WTC11 (cell line): ENCODE data around the gene C9orf50. TPM values are rescaled to one million over a fixed set of nuclear protein-coding genes. Genes with fewer than 3 reads are reported as not detected.

ENCODE experiments used
- ATAC-seq: fragments of 200-7000 bp; cut with Tn5 transposase; 2 replicates; pipeline ENCODE4 v1.10.0; 2021; ENCODE audit warnings: mild to moderate bottlenecking, moderate library complexity
- CTCF ChIA-PET: fragments of 300-600 bp; sonication (Branson Sonifier 250); formaldehyde crosslinking; loops from one replicate; lab custom pipeline; 2021; ENCODE audit warnings: antibody characterized with exemption; lab: Charles Lee
- POLR2A ChIA-PET: fragments of 350-600 bp; sonication (Branson Sonifier 250); formaldehyde crosslinking; loops from one replicate; lab custom pipeline; 2021; ENCODE audit warnings: antibody characterized with exemption; lab: Charles Lee
- DNase-seq: peaks from one replicate; pipeline ENCODE4 v3.0.0; 2021; ENCODE audit warnings: low spot score
- H3K27ac Mint-ChIP-seq: 2 replicates; pipeline ENCODE4 v1.8.0; 2021; ENCODE audit warnings: mixed read lengths
- H3K27me3 Mint-ChIP-seq: 2 replicates; pipeline ENCODE4 v1.8.0; 2021; ENCODE audit warnings: low read depth, mild to moderate bottlenecking, moderate library complexity, mixed read lengths
- H3K36me3 Mint-ChIP-seq: 2 replicates; pipeline ENCODE4 v1.8.0; 2021; ENCODE audit warnings: mixed read lengths
- H3K4me1 Mint-ChIP-seq: 2 replicates; pipeline ENCODE4 v1.8.0; 2022; ENCODE audit warnings: mixed read lengths
- H3K4me3 Mint-ChIP-seq: 2 replicates; pipeline ENCODE4 v1.8.0; 2021; ENCODE audit warnings: mild to moderate bottlenecking, moderate library complexity, mixed read lengths
- H3K9me3 Mint-ChIP-seq: 2 replicates; pipeline ENCODE4 v1.8.0; 2021; ENCODE audit warnings: mixed read lengths
- E2F4 ChIP-seq: sonication (generic); formaldehyde crosslinking; IDR thresholded peaks from 2 replicates; pipeline ENCODE4 v1.8.1; 2022; ENCODE audit warnings: low read depth, mild to moderate bottlenecking, moderate library complexity, missing genetic modification reagents, borderline replicate concordance
- E2F5 ChIP-seq: sonication (generic); formaldehyde crosslinking; IDR thresholded peaks from 2 replicates; pipeline ENCODE4 v1.8.1; 2022; ENCODE audit warnings: mild to moderate bottlenecking, moderate library complexity, missing genetic modification reagents
- FOXP1 ChIP-seq: sonication (generic); formaldehyde crosslinking; IDR thresholded peaks from 2 replicates; pipeline ENCODE4 v1.8.0; 2022; ENCODE audit warnings: missing genetic modification reagents, mild to moderate bottlenecking, moderate library complexity, borderline replicate concordance
- GABPB1 ChIP-seq: sonication (generic); formaldehyde crosslinking; IDR thresholded peaks from 2 replicates; pipeline ENCODE4 v1.8.1; 2023; ENCODE audit warnings: mild to moderate bottlenecking, missing genetic modification reagents
- GRHL2 ChIP-seq: fragments of 250-450 bp; sonication (Bioruptor Pico); IDR thresholded peaks from 2 replicates; pipeline ENCODE4 v1.8.0; 2022; ENCODE audit warnings: mild to moderate bottlenecking, moderate library complexity; ENCODE audit not compliant: insufficient replicate concordance, severe bottlenecking
- IRF1 ChIP-seq: sonication (generic); formaldehyde crosslinking; IDR thresholded peaks from 2 replicates; pipeline ENCODE4 v1.8.0; 2023; ENCODE audit warnings: missing genetic modification reagents
- KAT7 ChIP-seq: sonication (generic); formaldehyde crosslinking; IDR thresholded peaks from 2 replicates; pipeline ENCODE4 v1.8.1; 2023; ENCODE audit warnings: missing genetic modification reagents, mild to moderate bottlenecking, borderline replicate concordance
- MAX ChIP-seq: sonication (generic); formaldehyde crosslinking; IDR thresholded peaks from 2 replicates; pipeline ENCODE4 v1.8.0; 2022; ENCODE audit warnings: mild to moderate bottlenecking, missing genetic modification reagents
- RELA ChIP-seq: sonication (generic); formaldehyde crosslinking; IDR thresholded peaks from 2 replicates; pipeline ENCODE4 v1.8.1; 2022; ENCODE audit warnings: missing genetic modification reagents, mild to moderate bottlenecking, borderline replicate concordance
- SOX15 ChIP-seq: fragments of 250-450 bp; sonication (Bioruptor Pico); IDR thresholded peaks from 2 replicates; pipeline ENCODE4 v1.9.0; 2021; ENCODE audit warnings: mild to moderate bottlenecking
- STAT6 ChIP-seq: sonication (generic); formaldehyde crosslinking; conservative IDR thresholded peaks from 2 replicates; pipeline ENCODE4 v1.8.1; 2023; ENCODE audit warnings: mild to moderate bottlenecking, low read depth, missing genetic modification reagents, moderate library complexity
- TCF7 ChIP-seq: sonication (generic); formaldehyde crosslinking; IDR thresholded peaks from 2 replicates; pipeline ENCODE4 v1.8.0; 2022; ENCODE audit warnings: mild to moderate bottlenecking, low read depth, missing genetic modification reagents, moderate library complexity
- USF1 ChIP-seq: sonication (generic); formaldehyde crosslinking; IDR thresholded peaks from 2 replicates; pipeline ENCODE4 v1.8.0; 2022; ENCODE audit warnings: mild to moderate bottlenecking, missing genetic modification reagents
- ZNF263 ChIP-seq: sonication (generic); formaldehyde crosslinking; IDR thresholded peaks from 2 replicates; pipeline ENCODE4 v1.8.1; 2022; ENCODE audit warnings: low read depth, mild to moderate bottlenecking, moderate library complexity, missing genetic modification reagents
- ZNF396 ChIP-seq: fragments of 250-450 bp; sonication (Bioruptor Pico); IDR thresholded peaks from 2 replicates; pipeline ENCODE4 v1.8.0; 2021; ENCODE audit warnings: mild to moderate bottlenecking, moderate library complexity, borderline replicate concordance
- total RNA-seq: library from RNA; stranded (reverse); gene quantifications from 3 replicates; pipeline ENCODE4 v1.2.3, GENCODE V29; 2021

Gene C9orf50
- total RNA-seq, 1 experiment from 2014 or later, result 0.11 TPM

- no peak for TF ChIP-seq ZNF396 (CRISPR knock-in tag)
- TF ChIP-seq RELA (CRISPR knock-in tag), result no peak
- no peak for TF ChIP-seq KAT7 (CRISPR knock-in tag)
- TF ChIP-seq ZNF263 (CRISPR knock-in tag), result peak; percentile 89
- no peak for TF ChIP-seq E2F5 (CRISPR knock-in tag)
- no peak for TF ChIP-seq IRF1 (CRISPR knock-in tag)
These were observed 52.1 kb downstream of the C9orf50 start (continued) for GRCh38 chr9:129568560-129569501.

- Mint-ChIP-seq H3K9me3 (no peaks in the 10 kb centered on the region), H3K4me1 (peaks cover 30% of the 10 kb centered on the region), H3K4me3 (peak overlapping the region; percentile 83), H3K36me3 (no peaks in the 10 kb centered on the region), H3K27me3 (peaks cover 13% of the 10 kb centered on the region), H3K27ac (no peak overlapping the region; the same call in 1 of the 2 replicates)
- peak; percentile 66 for ATAC-seq
- TF ChIP-seq E2F4 (CRISPR knock-in tag) (no peak), MAX (0 out of 2 replicates have a peak, but pooled peaks have one; percentile 57)
- POLR2A ChIA-PET, result interaction anchor here (0.7 kb wide), 2 partner anchors 17 to 215 kb away, joined by 4 to 6 read pairs; no protein-coding TSS in a partner anchor
- no peak for DNase-seq
- CTCF ChIA-PET, result interaction anchor here (0.6 to 3.0 kb wide), 10 partner anchors 9 to 437 kb away, joined by 3 to 16 read pairs (median 4); no protein-coding TSS in a partner anchor
These were observed 52.9 kb downstream of the C9orf50 start for GRCh38 chr9:129567842-129568559.

- Mint-ChIP-seq H3K27me3 (peaks cover 13% of the 10 kb centered on the region), H3K4me3 (peak overlapping the region; percentile 83; the same call in 1 of the 2 replicates), H3K27ac (no peak overlapping the region), H3K36me3 (no peaks in the 10 kb centered on the region), H3K9me3 (no peaks in the 10 kb centered on the region), H3K4me1 (peaks cover 35% of the 10 kb centered on the region)
- DNase-seq (no peak), ATAC-seq (no peak)
- POLR2A ChIA-PET, result interaction anchor here (0.7 kb wide), 2 partner anchors 17 to 215 kb away, joined by 4 to 6 read pairs; no protein-coding TSS in a partner anchor
- CTCF ChIA-PET, result interaction anchor here (0.6 to 1.2 kb wide), 2 partner anchors 57 to 387 kb away, joined by 3 to 4 read pairs; no protein-coding TSS in a partner anchor
- TF ChIP-seq GRHL2 (no peak), FOXP1 (no peak), STAT6 (CRISPR knock-in tag) (no peak), TCF7 (CRISPR knock-in tag) (no peak), E2F4 (CRISPR knock-in tag) (no peak), RELA (CRISPR knock-in tag) (no peak), SOX15 (CRISPR knock-in tag) (no peak), GABPB1 (CRISPR knock-in tag) (no peak), USF1 (CRISPR knock-in tag) (no peak)
These were observed 53.6 kb downstream of the C9orf50 start for GRCh38 chr9:129567329-129567728.
